MM.1S (cell line): Measurements from ENCODE around the gene PTPRN2.

ENCODE experiments used
- DNase-seq: peaks from one replicate; pipeline ENCODE4 v3.0.0-alpha.2; 2015
- H2AFZ ChIP-seq: fragments of 300-600 bp; sonication (generic); 2 replicates; pipeline ENCODE4 v1.6.0; 2016; ENCODE audit warnings: antibody characterized with exemption, low read length
- H3F3A ChIP-seq: fragments of 300-600 bp; sonication (generic); 2 replicates; pipeline ENCODE4 v1.6.1; 2016; ENCODE audit warnings: mild to moderate bottlenecking, antibody characterized with exemption, low read length, moderate library complexity, mixed read lengths; ENCODE audit not compliant: insufficient read depth
- H3K27ac ChIP-seq: fragments of 300-600 bp; sonication (generic); 2 replicates; pipeline ENCODE4 v1.5.1; 2016; ENCODE audit warnings: mild to moderate bottlenecking, low read length
- H3K27me3 ChIP-seq: fragments of 300-600 bp; sonication (generic); replicated peaks from 2 replicates; pipeline ENCODE4 v1.6.0; 2016; ENCODE audit warnings: low read length; ENCODE audit not compliant: insufficient read depth
- H3K36me3 ChIP-seq: fragments of 300-600 bp; sonication (generic); replicated peaks from 2 replicates; pipeline ENCODE4 v1.6.1; 2016; ENCODE audit warnings: mild to moderate bottlenecking, low read length, mixed read lengths; ENCODE audit not compliant: insufficient read depth
- H3K4me1 ChIP-seq: fragments of 300-600 bp; sonication (generic); 2 replicates; pipeline ENCODE4 v1.6.1; 2016; ENCODE audit warnings: low read length, mixed read lengths
- H3K4me2 ChIP-seq: fragments of 300-600 bp; sonication (generic); 2 replicates; pipeline ENCODE4 v1.6.0; 2016; ENCODE audit warnings: low read depth, low read length
- H3K4me3 ChIP-seq: fragments of 300-600 bp; sonication (generic); 2 replicates; pipeline ENCODE4 v1.5.1; 2016; ENCODE audit warnings: low read length, mixed read lengths
- H3K79me2 ChIP-seq: fragments of 300-600 bp; sonication (generic); 2 replicates; pipeline ENCODE4 v1.6.1; 2016; ENCODE audit warnings: mixed run types, low read length, mixed read lengths
- H3K9ac ChIP-seq: fragments of 300-600 bp; sonication (generic); 2 replicates; pipeline ENCODE4 v1.6.1; 2016; ENCODE audit warnings: low read length, mixed read lengths
- H3K9me2 ChIP-seq: fragments of 300-600 bp; sonication (generic); replicated peaks from 2 replicates; pipeline ENCODE4 v1.6.1; 2016; ENCODE audit warnings: mild to moderate bottlenecking, low read length, mixed read lengths; ENCODE audit not compliant: insufficient read depth
- H3K9me3 ChIP-seq: fragments of 300-600 bp; sonication (generic); replicated peaks from 2 replicates; pipeline ENCODE4 v1.6.1; 2016; ENCODE audit warnings: mild to moderate bottlenecking, low read length, mixed read lengths; ENCODE audit not compliant: insufficient read depth
- H4K20me1 ChIP-seq: fragments of 300-600 bp; sonication (generic); 2 replicates; pipeline ENCODE4 v1.6.1; 2016; ENCODE audit warnings: mild to moderate bottlenecking, low read length, moderate library complexity, mixed read lengths; ENCODE audit not compliant: insufficient read depth
- CTCF ChIP-seq: fragments of 300-600 bp; sonication (generic); IDR thresholded peaks from 2 replicates; pipeline ENCODE4 v1.5.1; 2016; ENCODE audit warnings: antibody characterized with exemption, low read length, mixed read lengths
- EZH2 ChIP-seq: fragments of 300-600 bp; sonication (generic); optimal IDR thresholded peaks from 2 replicates; pipeline ENCODE3; 2017; ENCODE audit warnings: low read depth, mild to moderate bottlenecking, antibody characterized with exemption, low read length, mixed read lengths
- EZH2phosphoT487 ChIP-seq: fragments of 300-600 bp; sonication (generic); IDR thresholded peaks from 2 replicates; pipeline ENCODE4 v1.6.1; 2018; ENCODE audit warnings: antibody characterized with exemption, low read length

The PTPRN2 gene

DNA sequence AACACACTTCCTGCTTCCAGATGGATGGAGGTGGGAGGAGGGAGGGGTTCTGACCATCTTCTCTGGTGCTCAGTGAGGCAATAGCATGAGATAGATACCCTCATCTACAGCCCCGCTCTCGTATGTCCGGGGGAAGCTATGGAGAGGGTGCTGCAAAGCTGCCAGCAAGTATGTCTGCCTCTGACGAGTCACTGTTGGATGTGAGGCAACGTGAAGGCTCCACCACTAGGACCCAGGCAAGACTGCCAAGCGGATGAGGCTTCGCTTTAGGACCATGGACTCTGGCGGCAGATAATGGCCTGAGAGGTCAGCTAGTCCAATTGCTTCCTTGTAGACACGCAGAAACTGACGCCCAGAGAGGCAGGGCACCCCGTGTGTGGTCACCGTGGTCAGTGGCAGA, 601.6 kb downstream of the PTPRN2 start:
- Histone ChIP-seq H3K9ac (no peak overlapping the region), H3K9me3 (no peaks in the 10 kb centered on the region), H3K36me3 (no peaks in the 10 kb centered on the region), H3K4me3 (no peak overlapping the region), H2AFZ (no peak overlapping the region), H3K27me3 (peaks cover 59% of the 10 kb centered on the region), H3F3A (no peaks in the 10 kb centered on the region), H3K27ac (no peak overlapping the region), H3K79me2 (no peaks in the 10 kb centered on the region), H4K20me1 (no peaks in the 10 kb centered on the region), H3K4me1 (no peaks in the 10 kb centered on the region), H3K9me2 (no peaks in the 10 kb centered on the region), H3K4me2 (no peak overlapping the region)
- no peak for TF ChIP-seq CTCF
- no peak for TF ChIP-seq EZH2phosphoT487
- no peak for TF ChIP-seq EZH2
- DNase-seq: no peak

- H3K9ac ChIP-seq: no peak overlapping the region
- H4K20me1 ChIP-seq: no peaks in the 10 kb centered on the region
- no peak for TF ChIP-seq EZH2phosphoT487
- TF ChIP-seq EZH2: no peak
- TF ChIP-seq CTCF: no peak
- H3K27ac ChIP-seq: no peak overlapping the region
- no peaks in the 10 kb centered on the region for H3K4me1 ChIP-seq
- no peak overlapping the region for H2AFZ ChIP-seq
- H3K9me2 ChIP-seq: no peaks in the 10 kb centered on the region
- H3K9me3 ChIP-seq: no peaks in the 10 kb centered on the region
- no peak overlapping the region for H3K4me2 ChIP-seq
- no peak overlapping the region for H3K4me3 ChIP-seq
- no peak for DNase-seq
- H3K27me3 ChIP-seq: peaks cover 59% of the 10 kb centered on the region
- no peaks in the 10 kb centered on the region for H3K36me3 ChIP-seq
- no peaks in the 10 kb centered on the region for H3K79me2 ChIP-seq
- H3F3A ChIP-seq: no peaks in the 10 kb centered on the region
Observed at GRCh38 chr7:157985636-157986035, 602.0 kb downstream of the PTPRN2 start.

DNA sequence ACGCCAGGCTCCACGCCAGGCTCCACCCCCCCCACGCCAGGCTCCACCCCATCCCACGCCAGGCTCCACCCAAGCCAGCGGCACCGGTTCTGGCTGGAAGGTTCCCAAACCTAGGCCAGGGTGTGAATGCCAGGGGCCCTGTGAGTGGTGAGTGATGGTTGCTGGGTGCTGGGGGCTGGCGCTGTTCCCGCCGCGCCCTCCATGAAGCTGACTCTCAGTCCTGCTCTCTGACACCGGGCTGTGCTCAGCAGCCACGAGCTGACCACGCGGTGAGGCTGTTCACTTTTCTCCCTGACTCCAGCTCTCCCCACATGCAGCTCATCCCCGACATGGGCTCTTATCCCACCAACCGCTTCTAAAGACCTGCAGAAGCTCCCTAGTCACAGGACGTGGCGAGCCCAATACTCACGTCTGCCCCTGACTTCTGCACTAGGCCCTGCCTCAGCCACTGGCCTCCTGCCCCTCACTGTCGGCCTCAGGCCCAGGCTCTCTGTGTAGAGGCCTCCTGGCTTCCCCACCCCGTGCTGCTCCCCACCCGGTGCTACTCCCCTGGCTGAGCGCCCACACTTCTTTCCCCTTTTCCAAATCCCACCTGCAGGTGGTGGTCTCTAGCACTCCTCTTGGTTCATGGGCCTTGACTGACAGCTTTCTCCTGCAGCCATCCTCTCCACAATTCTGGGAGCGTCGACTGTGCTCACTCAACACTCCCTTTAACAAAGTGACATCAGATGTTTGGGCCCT, 603.0 kb downstream of the PTPRN2 start:
- Histone ChIP-seq H3K4me1 (no peaks in the 10 kb centered on the region), H4K20me1 (no peaks in the 10 kb centered on the region), H3K27ac (no peak overlapping the region), H3K9me2 (no peaks in the 10 kb centered on the region), H3F3A (no peaks in the 10 kb centered on the region), H3K36me3 (no peaks in the 10 kb centered on the region), H3K79me2 (no peaks in the 10 kb centered on the region), H3K9me3 (no peaks in the 10 kb centered on the region), H3K4me3 (no peak overlapping the region), H2AFZ (no peak overlapping the region), H3K27me3 (peaks cover 54% of the 10 kb centered on the region), H3K4me2 (no peak overlapping the region), H3K9ac (no peak overlapping the region)
- no peak for DNase-seq
- no peak for TF ChIP-seq EZH2phosphoT487
- TF ChIP-seq EZH2: no peak
